ENCODE data around the gene DNASE1L3. TPM values are rescaled to one million over a fixed set of nuclear protein-coding genes. Genes with fewer than 3 reads are reported as not detected.
"Not testable (repeated sequence)": the region's sequence is repeated elsewhere in the genome, so short reads cannot be mapped to it uniquely, and the experiment has no call there.

DNASE1L3 gene
- total and polyA plus RNA-seq, 2 of the 13 experiments (the other 11 are each of a cell fraction or from before 2014, with no cell fraction given), result 0.86 to 1.7 TPM

- Histone ChIP-seq H2AFZ (ENCODE audit: low read length) (no peak overlapping the region), H3K27ac (ENCODE audit: extremely low read length, insufficient read depth, low read length) (no peak overlapping the region), H4K20me1 (ENCODE audit: insufficient read depth, low read length) (no peaks in the 10 kb centered on the region), H3K4me2 (ENCODE audit: low read depth, low read length) (no peak overlapping the region), H3K27me3 (ENCODE audit: control insufficient read depth in 1 of 2, insufficient read depth in 2 of 2, low read length in 2 of 2) (peaks cover 1 to 9% of the 10 kb centered on the region in 2 experiments; a peak in 3 of 5 replicates), H3K9me3 (ENCODE audit: low read length) (no peaks in the 10 kb centered on the region), H3K36me3 (replicated peaks in 1 of 2; ENCODE audit: control insufficient read depth in 1 of 2, insufficient read depth in 2 of 2, low read length in 2 of 2) (no peaks in the 10 kb centered on the region), H3K79me2 (ENCODE audit: insufficient read depth, low read length) (no peaks in the 10 kb centered on the region), H3K4me1 (ENCODE audit: insufficient read depth, low read length) (peaks cover 28% of the 10 kb centered on the region), H3K4me3 (replicated peaks in 1 of 3; ENCODE audit: insufficient read depth in 1 of 3, low read depth in 2 of 3, low read length in 3 of 3) (no peak overlapping the region), H3K9ac (ENCODE audit: insufficient read depth, low read depth, low read length) (no peak overlapping the region)
- BruUV-seq (replicated peaks), result no TSS peak
- TF ChIP-seq ZNF614 (CRISPR knock-in tag; IDR thresholded peaks at IDR 0.05; ENCODE audit: borderline replicate concordance), result no peak
- no peak for TF ChIP-seq ZBTB38 (CRISPR knock-in tag; IDR thresholded peaks at IDR 0.05)
- TF ChIP-seq ZNF720 (CRISPR knock-in tag; IDR thresholded peaks at IDR 0.05), result no peak
- no peak for TF ChIP-seq EED (CRISPR knock-in tag; IDR thresholded peaks at IDR 0.05)
- no peak for TF ChIP-seq ZNF616 (CRISPR knock-in tag; IDR thresholded peaks at IDR 0.05; ENCODE audit: low read depth)
- no peak for TF ChIP-seq ZFP41 (CRISPR knock-in tag; IDR thresholded peaks at IDR 0.05; ENCODE audit: borderline replicate concordance)
- TF ChIP-seq ZNF331 (CRISPR knock-in tag; IDR thresholded peaks at IDR 0.05), result no peak
- no peak for TF ChIP-seq MLX (CRISPR knock-in tag; IDR thresholded peaks at IDR 0.05)
- no peak for TF ChIP-seq PBX3 (CRISPR knock-in tag; IDR thresholded peaks at IDR 0.05; ENCODE audit: borderline replicate concordance)
- no peak for TF ChIP-seq STAT6 (CRISPR knock-in tag; IDR thresholded peaks at IDR 0.05; ENCODE audit: borderline replicate concordance)
- no peak for TF ChIP-seq THAP7 (CRISPR knock-in tag; IDR thresholded peaks at IDR 0.05)
- no peak for DNase-seq (ENCODE audit: low spot score)
- CTCF ChIA-PET (ENCODE audit: low intra/inter-chr PET ratio, low total read pairs), result no interaction called here
- 0% methylated on average over 1 of the region's 1 CpG for WGBS (ENCODE audit: low lambda C conversion rate)
- ATAC-seq, result no peak
- in situ Hi-C loops (cut with HindIII; ENCODE audit: extremely low pct_ligation_motif_present, low pct_unique_long_range_greater_than_20kb) (no loop called here), intact Hi-C loops (cut with micrococcal nuclease; ENCODE audit: unreplicated experiment) (no loop called here)
- POLR2A ChIA-PET, result no interaction called here
- FAIRE-seq, result no peak
Measured at GRCh38 chr3:58230876-58231552, 20.2 kb upstream of the DNASE1L3 start.

GRCh38 chr3:58227933-58228332, 17.2 kb upstream of the DNASE1L3 start:
- DNase-seq (ENCODE audit: low spot score); FAIRE-seq; BruUV-seq (replicated peaks); H3K36me3 ChIP-seq (replicated peaks in 1 of 2; ENCODE audit: control insufficient read depth in 1 of 2, insufficient read depth in 2 of 2, low read length in 2 of 2); ATAC-seq; in situ Hi-C loops (cut with HindIII; ENCODE audit: extremely low pct_ligation_motif_present, low pct_unique_long_range_greater_than_20kb); H3K9ac ChIP-seq (ENCODE audit: insufficient read depth, low read depth, low read length); H3K4me1 ChIP-seq (ENCODE audit: insufficient read depth, low read length); H3K27ac ChIP-seq (ENCODE audit: extremely low read length, insufficient read depth, low read length); H3K4me3 ChIP-seq (replicated peaks in 1 of 3; ENCODE audit: insufficient read depth in 1 of 3, low read depth in 2 of 3, low read length in 3 of 3); H3K9me3 ChIP-seq (ENCODE audit: low read length); intact Hi-C loops (cut with micrococcal nuclease; ENCODE audit: unreplicated experiment); H4K20me1 ChIP-seq (ENCODE audit: insufficient read depth, low read length); H2AFZ ChIP-seq (ENCODE audit: low read length); CTCF ChIA-PET (ENCODE audit: low intra/inter-chr PET ratio, low total read pairs); H3K4me2 ChIP-seq (ENCODE audit: low read depth, low read length); H3K79me2 ChIP-seq (ENCODE audit: insufficient read depth, low read length): not testable (repeated sequence)
- POLR2A ChIA-PET, result interaction anchor here (0.6 kb wide), 1 partner anchor 178 kb away, joined by 3 read pairs; no protein-coding TSS in a partner anchor
- peaks cover 0 to 19% of the 10 kb centered on the region in 2 experiments; a peak in 2 of 5 replicates for H3K27me3 ChIP-seq (ENCODE audit: control insufficient read depth in 1 of 2, insufficient read depth in 2 of 2, low read length in 2 of 2)
- 52% methylated on average over 3 of the region's 3 CpGs for WGBS (ENCODE audit: low lambda C conversion rate)
